ENCODE results near the gene HSFX4.

- TF ChIP-seq CTCF (IDR thresholded peaks at IDR 0.05; ENCODE audit: borderline replicate concordance, extremely low read depth, low read length, poor library complexity, severe bottlenecking) (no peak), EZH2 (IDR thresholded peaks at IDR 0.05; ENCODE audit: borderline replicate concordance, low read depth, low read length, severe bottlenecking) (no peak)
Observed at GRCh38 chrX:149961572-149961971, 32.2 kb downstream of the HSFX4 start.

Measured in DND-41 (cell line).